ENCODE measurements around the gene OSBPL2. TPM values are rescaled to one million over a fixed set of nuclear protein-coding genes. Genes with fewer than 3 reads are reported as not detected.

OSBPL2 gene
- total RNA-seq (10 to 100 TPM; 57.0 to 70.1 (median 63.0) TPM), total RNA-seq (28.5 to 119 (median 73.6) reads per million in 29 experiments)
- 43.6 TPM for total RNA-seq (2013)

DNA sequence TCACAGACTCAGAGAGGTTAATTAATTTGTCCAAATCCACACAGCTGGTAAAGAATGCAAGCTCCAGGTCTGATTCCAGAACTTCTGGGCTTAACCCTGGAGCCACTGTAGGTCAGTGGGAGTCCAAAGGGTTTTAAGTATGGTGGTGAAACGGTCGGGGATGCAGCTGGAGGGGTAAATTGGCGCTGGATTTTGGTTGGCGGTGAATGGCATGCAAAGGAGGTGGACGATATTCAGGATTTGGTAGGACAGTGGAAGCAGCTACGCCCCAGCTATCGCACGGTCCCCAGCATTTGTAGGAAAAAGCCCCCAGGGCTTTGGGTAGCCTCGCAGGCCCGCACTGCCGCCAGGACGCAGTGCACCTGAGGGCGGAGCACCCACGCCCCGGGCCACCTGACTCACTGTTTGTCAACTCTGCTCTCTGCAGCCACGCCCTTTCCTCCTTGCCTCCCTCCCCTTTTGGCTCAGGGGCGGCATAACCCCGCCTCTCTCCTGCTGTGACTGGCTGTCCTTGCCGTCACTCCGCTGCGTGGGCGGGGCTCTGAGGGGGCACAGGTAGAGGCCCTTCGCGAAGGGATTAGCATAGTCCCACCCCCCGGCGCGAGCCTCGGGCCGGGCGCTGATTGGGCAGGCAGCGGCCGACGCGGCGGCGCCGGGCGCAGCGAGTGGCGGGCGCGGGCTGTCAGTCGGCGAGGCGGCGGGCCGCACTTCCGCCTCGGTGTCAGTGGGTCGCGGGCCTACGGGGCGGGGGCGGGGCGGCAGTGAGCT is at the start of gene OSBPL2:
Gene OSBPL2, plus strand, starts transcription at position 721 of the 768 bp plus-strand sequence. CDS start 17,664 bp downstream, outside the sequence.
- peak within 1 kb of the TSS; percentile 75 to 83 (median 78) for H3K4me3 Mint-ChIP-seq
- H3K27me3 Mint-ChIP-seq, result peaks cover 0 to 3% of the 10 kb centered on the region in 2 donors
- ATAC-seq (replicated peaks in 1 of 4), result peak; percentile 96 to 99 (median 98)
- peak; percentile 96 to 100 (median 99) for DNase-seq
- H3K4me3 ChIP-seq (ENCODE audit: control insufficient read depth in 1 of 2, extremely low read depth in 1 of 2, low read length in 1 of 2), result peak within 1 kb of the TSS; percentile 58 to 66
- H3K4me1 Mint-ChIP-seq, result peaks cover 42 to 47% (median 44%) of the 10 kb centered on the region in 3 donors
- peaks cover 11% of the 10 kb centered on the region for H3K36me3 Mint-ChIP-seq
- no peaks in the 10 kb centered on the region for H3K9me3 Mint-ChIP-seq
- 2% methylated on average over 46 of the region's 55 CpGs for WGBS (ENCODE audit: insufficient coverage)
- H3K36me3 ChIP-seq (ENCODE audit: control insufficient read depth in 2 of 2, extremely low read depth in 1 of 2, insufficient read depth in 1 of 2, low read length in 1 of 2), result peaks cover 0 to 9% of the 10 kb centered on the region in 2 donors
- peak within 1 kb of the TSS; percentile 55 for H3K27ac ChIP-seq (ENCODE audit: low read length)
- no peaks in the 10 kb centered on the region for H3K9me3 ChIP-seq
- H3K27me3 ChIP-seq (replicated peaks in 1 of 2; ENCODE audit: control insufficient read depth in 2 of 2, extremely low read depth in 1 of 2, insufficient read depth in 2 of 2, low read length in 1 of 2), result peaks cover 0 to 33% of the 10 kb centered on the region in 2 experiments
- H3K27ac Mint-ChIP-seq, result peak within 1 kb of the TSS; percentile 94 to 98
- ChIA-PET POLR2A (no interaction called here), CTCF (no interaction called here)
- peaks cover 14 to 37% of the 10 kb centered on the region in 2 experiments for H3K4me1 ChIP-seq (ENCODE audit: control insufficient read depth in 1 of 2, extremely low read depth in 1 of 2, insufficient read depth in 2 of 2, low read length in 2 of 2)

DNA sequence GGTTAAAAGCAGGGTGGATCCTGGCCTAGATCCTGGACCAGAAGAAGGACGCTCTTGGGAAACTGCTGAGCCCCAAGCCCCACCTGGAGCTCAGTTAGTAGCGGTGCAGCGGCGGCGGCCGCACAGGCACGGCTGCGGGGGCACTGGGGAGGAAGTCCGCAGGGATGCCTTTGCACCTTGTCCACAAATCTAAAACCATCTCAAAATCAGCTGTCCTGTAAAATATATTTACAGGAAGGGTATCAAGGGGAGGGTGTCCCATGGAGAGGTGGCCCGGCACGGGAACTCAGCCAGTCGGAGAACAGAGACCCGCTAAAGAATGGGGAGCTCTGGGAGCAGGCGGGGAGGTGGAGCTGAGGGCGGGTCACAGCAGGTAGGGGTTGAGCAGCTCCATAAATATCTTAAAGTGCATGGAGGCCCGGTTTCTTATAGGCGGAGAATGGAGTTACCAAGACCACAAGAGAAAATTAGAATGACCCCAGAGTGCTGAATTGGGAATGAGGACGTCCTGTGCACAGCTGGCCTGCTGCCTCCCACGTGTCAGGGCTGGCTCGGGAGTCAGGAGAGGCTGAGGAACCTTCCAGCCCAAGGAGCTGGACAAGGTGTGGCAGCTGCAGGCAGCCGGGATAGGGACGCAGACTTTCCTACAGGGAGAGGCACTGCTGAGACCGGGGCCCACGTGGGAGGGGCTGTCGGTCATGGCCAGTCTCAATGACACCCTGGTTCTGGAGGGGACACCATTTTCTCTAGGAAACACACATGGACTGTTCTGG is 47.5 kb upstream of the OSBPL2 start:
- no peaks in the 10 kb centered on the region for H3K27me3 Mint-ChIP-seq
- Histone ChIP-seq H3K36me3 (ENCODE audit: control insufficient read depth in 2 of 2, extremely low read depth in 1 of 2, insufficient read depth in 1 of 2, low read length in 1 of 2) (peaks cover 5 to 36% of the 10 kb centered on the region in 2 donors), H3K4me3 (ENCODE audit: control insufficient read depth in 1 of 2, extremely low read depth in 1 of 2, low read length in 1 of 2) (no peak overlapping the region), H3K9me3 (no peaks in the 10 kb centered on the region), H3K27ac (ENCODE audit: low read length) (no peak overlapping the region), H3K27me3 (replicated peaks in 1 of 2; ENCODE audit: control insufficient read depth in 2 of 2, extremely low read depth in 1 of 2, insufficient read depth in 2 of 2, low read length in 1 of 2) (no peaks in the 10 kb centered on the region), H3K4me1 (ENCODE audit: control insufficient read depth in 1 of 2, extremely low read depth in 1 of 2, insufficient read depth in 2 of 2, low read length in 2 of 2) (peaks cover 0 to 1% of the 10 kb centered on the region in 2 experiments)
- peaks cover 17 to 20% (median 19%) of the 10 kb centered on the region in 3 donors for H3K4me1 Mint-ChIP-seq
- ATAC-seq (replicated peaks in 1 of 4), result no peak
- H3K4me3 Mint-ChIP-seq, result no peak overlapping the region
- peaks cover 20% of the 10 kb centered on the region for H3K36me3 Mint-ChIP-seq
- WGBS (ENCODE audit: insufficient coverage), result 96% methylated on average over 14 of the region's 25 CpGs
- ChIA-PET POLR2A (no interaction called here), CTCF (no interaction called here)
- no peak overlapping the region for H3K27ac Mint-ChIP-seq
- H3K9me3 Mint-ChIP-seq, result no peaks in the 10 kb centered on the region
- no peak for DNase-seq

DNA sequence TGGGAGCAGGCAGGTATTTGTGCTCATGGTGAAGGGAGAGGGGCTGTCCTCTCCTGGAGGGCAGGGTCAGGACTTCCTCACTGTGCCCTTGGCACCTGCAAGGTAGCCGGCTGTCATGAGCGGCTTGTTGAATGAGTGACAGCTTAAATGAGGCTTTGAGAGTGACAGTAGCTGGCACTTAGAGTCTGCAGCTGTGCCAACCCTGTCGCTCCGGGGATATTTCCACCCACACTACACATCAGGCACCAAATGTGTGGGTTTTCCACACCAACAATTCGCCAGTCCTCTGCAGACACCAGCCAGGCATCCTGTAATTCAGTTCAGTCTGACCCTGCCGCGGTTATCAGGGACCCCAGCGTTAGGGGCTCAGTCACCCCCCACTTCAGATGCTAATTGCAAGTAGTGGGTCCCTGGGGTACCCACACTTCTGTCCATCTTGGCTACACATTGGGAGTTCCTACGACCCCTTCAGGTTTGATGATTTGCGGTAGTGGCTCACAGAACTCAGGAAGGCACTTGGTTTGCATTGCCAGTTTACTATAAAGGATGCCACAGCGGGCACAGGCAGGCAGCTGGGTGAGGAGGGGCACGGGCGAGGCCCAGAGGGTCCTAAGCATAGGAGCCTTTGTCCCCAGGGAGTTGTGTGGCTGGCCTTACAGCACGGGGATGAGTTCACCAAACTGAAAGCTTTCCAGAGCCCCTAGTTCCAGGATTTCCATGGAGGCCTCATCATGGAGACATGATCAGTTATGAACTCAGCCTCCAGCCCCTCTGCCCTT is 46.4 kb upstream of the OSBPL2 start:
- no peak for ATAC-seq (replicated peaks in 1 of 4)
- POLR2A ChIA-PET, result no interaction called here

GRCh38 chr20:62192635-62193034 is 45.7 kb upstream of the OSBPL2 start:
- peaks cover 5 to 41% of the 10 kb centered on the region in 2 donors for H3K36me3 ChIP-seq (ENCODE audit: control insufficient read depth in 2 of 2, extremely low read depth in 1 of 2, insufficient read depth in 1 of 2, low read length in 1 of 2)
- Mint-ChIP-seq H3K27ac (no peak overlapping the region), H3K36me3 (peaks cover 17% of the 10 kb centered on the region), H3K4me3 (no peak overlapping the region), H3K4me1 (peaks cover 4 to 11% (median 7%) of the 10 kb centered on the region in 3 donors), H3K27me3 (no peaks in the 10 kb centered on the region), H3K9me3 (no peaks in the 10 kb centered on the region)
- no peak for DNase-seq
- no peak overlapping the region for H3K4me3 ChIP-seq (ENCODE audit: control insufficient read depth in 1 of 2, extremely low read depth in 1 of 2, low read length in 1 of 2)
- H3K4me1 ChIP-seq (ENCODE audit: control insufficient read depth in 1 of 2, extremely low read depth in 1 of 2, insufficient read depth in 2 of 2, low read length in 2 of 2), result no peaks in the 10 kb centered on the region
- ChIA-PET CTCF (no interaction called here), POLR2A (no interaction called here)
- no peak for ATAC-seq (replicated peaks in 1 of 4)
- no peaks in the 10 kb centered on the region for H3K9me3 ChIP-seq
- no peak overlapping the region for H3K27ac ChIP-seq (ENCODE audit: low read length)
- no peaks in the 10 kb centered on the region for H3K27me3 ChIP-seq (replicated peaks in 1 of 2; ENCODE audit: control insufficient read depth in 2 of 2, extremely low read depth in 1 of 2, insufficient read depth in 2 of 2, low read length in 1 of 2)
- WGBS (ENCODE audit: insufficient coverage), result 100% methylated on average over 5 of the region's 10 CpGs

More for the DNA sequence above, 46.4 kb upstream of the OSBPL2 start:
- Histone ChIP-seq H3K27me3 (replicated peaks in 1 of 2; ENCODE audit: control insufficient read depth in 2 of 2, extremely low read depth in 1 of 2, insufficient read depth in 2 of 2, low read length in 1 of 2) (no peaks in the 10 kb centered on the region), H3K4me1 (ENCODE audit: control insufficient read depth in 1 of 2, extremely low read depth in 1 of 2, insufficient read depth in 2 of 2, low read length in 2 of 2) (no peaks in the 10 kb centered on the region), H3K36me3 (ENCODE audit: control insufficient read depth in 2 of 2, extremely low read depth in 1 of 2, insufficient read depth in 1 of 2, low read length in 1 of 2) (peaks cover 5 to 36% of the 10 kb centered on the region in 2 donors), H3K9me3 (no peaks in the 10 kb centered on the region), H3K27ac (ENCODE audit: low read length) (no peak overlapping the region), H3K4me3 (ENCODE audit: control insufficient read depth in 1 of 2, extremely low read depth in 1 of 2, low read length in 1 of 2) (no peak overlapping the region)
- H3K9me3 Mint-ChIP-seq, result no peaks in the 10 kb centered on the region
- DNase-seq, result no peak
- peaks cover 17% of the 10 kb centered on the region for H3K36me3 Mint-ChIP-seq
- no peak overlapping the region for H3K4me3 Mint-ChIP-seq
- H3K27ac Mint-ChIP-seq, result no peak overlapping the region
- WGBS (ENCODE audit: insufficient coverage), result 93% methylated on average over 11 of the region's 14 CpGs
- CTCF ChIA-PET, result no interaction called here
- peaks cover 10 to 15% (median 12%) of the 10 kb centered on the region in 3 donors for H3K4me1 Mint-ChIP-seq
- H3K27me3 Mint-ChIP-seq, result no peaks in the 10 kb centered on the region

- Histone ChIP-seq H3K4me1 (ENCODE audit: control insufficient read depth in 1 of 2, extremely low read depth in 1 of 2, insufficient read depth in 2 of 2, low read length in 2 of 2) (no peaks in the 10 kb centered on the region), H3K27ac (ENCODE audit: low read length) (no peak overlapping the region), H3K27me3 (replicated peaks in 1 of 2; ENCODE audit: control insufficient read depth in 2 of 2, extremely low read depth in 1 of 2, insufficient read depth in 2 of 2, low read length in 1 of 2) (no peaks in the 10 kb centered on the region), H3K4me3 (ENCODE audit: control insufficient read depth in 1 of 2, extremely low read depth in 1 of 2, low read length in 1 of 2) (no peak overlapping the region), H3K36me3 (ENCODE audit: control insufficient read depth in 2 of 2, extremely low read depth in 1 of 2, insufficient read depth in 1 of 2, low read length in 1 of 2) (peaks cover 11 to 48% of the 10 kb centered on the region in 2 donors), H3K9me3 (no peaks in the 10 kb centered on the region)
- peaks cover 17% of the 10 kb centered on the region for H3K36me3 Mint-ChIP-seq
- 97% methylated on average over 19 of the region's 29 CpGs for WGBS (ENCODE audit: insufficient coverage)
- H3K4me3 Mint-ChIP-seq, result no peak overlapping the region
- DNase-seq (no peak), ATAC-seq (replicated peaks in 1 of 4) (no peak)
- H3K4me1 Mint-ChIP-seq, result peaks cover 0 to 6% (median 3%) of the 10 kb centered on the region in 3 donors
- ChIA-PET CTCF (no interaction called here), POLR2A (no interaction called here)
- no peak overlapping the region for H3K27ac Mint-ChIP-seq
- H3K9me3 Mint-ChIP-seq, result no peaks in the 10 kb centered on the region
- no peaks in the 10 kb centered on the region for H3K27me3 Mint-ChIP-seq
Observed at GRCh38 chr20:62193079-62194025, 45.0 kb upstream of the OSBPL2 start.
